Keratinocyte (primary cell): ENCODE data around the gene SRL.

Experiments used
- EZH2 ChIP-seq: IDR thresholded peaks from one replicate; pipeline ENCODE4 v1.6.1; 2012; ENCODE audit warnings: inconsistent platforms, mild to moderate bottlenecking, low read length, moderate library complexity
- TF ChIP-seq, protein P1 (sequence below), 3 experiments: IDR thresholded peaks in 1 of 3; conservative IDR thresholded peaks in 1 of 3; optimal IDR thresholded peaks in 1 of 3; 2 replicates in 2 of 3; 3 replicates in 1 of 3; pipeline versions ENCODE3 to v1.5.1; 2011; ENCODE audit warnings: low read length in 3 of 3, mild to moderate bottlenecking in 3 of 3, moderate library complexity in 2 of 3, control low read depth in 1 of 3, inconsistent platforms in 1 of 3; ENCODE audit not compliant: insufficient read depth in 2 of 3; ENCODE audit errors: extremely low read depth in 1 of 3

DNA sequence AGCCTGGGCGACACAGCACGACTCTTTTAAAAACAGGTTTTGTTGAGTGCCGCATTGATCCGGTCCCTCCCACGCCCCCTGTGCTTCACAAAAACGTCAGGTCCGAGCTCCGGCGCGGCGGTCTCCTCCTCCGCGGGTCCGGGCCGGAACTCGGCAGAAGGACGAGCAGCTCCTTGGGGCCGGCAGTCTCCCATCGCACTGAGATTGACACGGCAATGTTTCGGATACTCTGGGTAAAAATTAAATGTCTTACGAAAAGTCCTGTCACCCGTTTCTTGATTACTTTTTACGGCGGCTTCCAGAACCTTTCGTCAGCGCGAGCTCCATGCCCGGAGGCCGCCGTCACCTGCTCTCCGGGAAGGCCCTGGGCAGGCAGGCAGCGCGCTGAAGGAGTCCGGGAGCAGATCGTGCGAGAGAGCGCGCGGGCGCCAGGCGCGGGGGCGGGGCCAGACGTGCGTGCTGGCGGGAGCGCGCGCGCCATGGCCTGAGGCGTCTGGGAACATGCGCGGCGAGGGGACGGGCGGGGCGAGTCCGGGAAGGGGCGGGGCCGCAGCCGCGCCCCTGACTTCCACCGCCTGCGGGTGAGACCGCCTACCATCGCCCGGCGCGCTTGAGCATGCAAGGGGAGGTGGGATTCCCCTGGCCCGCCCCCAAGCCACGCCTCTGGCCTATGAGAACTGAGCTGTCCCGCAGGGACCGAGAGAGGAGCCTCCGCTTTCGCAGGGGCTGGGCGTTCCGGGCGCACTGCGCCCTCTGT is 11.7 kb upstream of the SRL start:
- TF ChIP-seq, protein P1, sequence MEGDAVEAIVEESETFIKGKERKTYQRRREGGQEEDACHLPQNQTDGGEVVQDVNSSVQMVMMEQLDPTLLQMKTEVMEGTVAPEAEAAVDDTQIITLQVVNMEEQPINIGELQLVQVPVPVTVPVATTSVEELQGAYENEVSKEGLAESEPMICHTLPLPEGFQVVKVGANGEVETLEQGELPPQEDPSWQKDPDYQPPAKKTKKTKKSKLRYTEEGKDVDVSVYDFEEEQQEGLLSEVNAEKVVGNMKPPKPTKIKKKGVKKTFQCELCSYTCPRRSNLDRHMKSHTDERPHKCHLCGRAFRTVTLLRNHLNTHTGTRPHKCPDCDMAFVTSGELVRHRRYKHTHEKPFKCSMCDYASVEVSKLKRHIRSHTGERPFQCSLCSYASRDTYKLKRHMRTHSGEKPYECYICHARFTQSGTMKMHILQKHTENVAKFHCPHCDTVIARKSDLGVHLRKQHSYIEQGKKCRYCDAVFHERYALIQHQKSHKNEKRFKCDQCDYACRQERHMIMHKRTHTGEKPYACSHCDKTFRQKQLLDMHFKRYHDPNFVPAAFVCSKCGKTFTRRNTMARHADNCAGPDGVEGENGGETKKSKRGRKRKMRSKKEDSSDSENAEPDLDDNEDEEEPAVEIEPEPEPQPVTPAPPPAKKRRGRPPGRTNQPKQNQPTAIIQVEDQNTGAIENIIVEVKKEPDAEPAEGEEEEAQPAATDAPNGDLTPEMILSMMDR (optimal IDR thresholded peaks at IDR 0.05 in 1 of 3, IDR thresholded peaks at IDR 0.05 in 1 of 3, conservative IDR thresholded peaks at IDR 0.05 in 1 of 3; ENCODE audit: extremely low read depth in 1 of 3, insufficient read depth in 2 of 3, low read length in 3 of 3): no peak
- TF ChIP-seq EZH2: no peak
